Germinal center (tissue), 1 donor: ENCODE measurements around the gene GRIP2.

ENCODE experiments used
- DNase-seq: peaks from one replicate; pipeline ENCODE4 v3.0.0; 2012; ENCODE audit warnings: mixed read lengths, low spot score

GRIP2 gene

GRCh38 chr3:14483286-14483685 is 56.9 kb downstream of the GRIP2 start:
- DNase-seq, result no peak

GRCh38 chr3:14482271-14482721 is 57.8 kb downstream of the GRIP2 start:
- DNase-seq, result no peak

GRCh38 chr3:14481646-14482036 is 58.5 kb downstream of the GRIP2 start:
- no peak for DNase-seq

GRCh38 chr3:14481018-14481645 is 59.0 kb downstream of the GRIP2 start:
- DNase-seq, result no peak

GRCh38 chr3:14480207-14481017 is 59.7 kb downstream of the GRIP2 start:
- no peak for DNase-seq

GRCh38 chr3:14479591-14479990 is 60.6 kb downstream of the GRIP2 start:
- DNase-seq, result no peak

GRCh38 chr3:14478956-14479550 is 61.1 kb downstream of the GRIP2 start:
- DNase-seq, result no peak

- no peak for DNase-seq
These were observed 62.7 kb downstream of the GRIP2 start for GRCh38 chr3:14477311-14477935.

- DNase-seq, result no peak
These were observed 63.4 kb downstream of the GRIP2 start for GRCh38 chr3:14476583-14477265.

- no peak for DNase-seq
These were observed 64.5 kb downstream of the GRIP2 start for GRCh38 chr3:14475621-14476020.

GRCh38 chr3:14474363-14475081 is 65.6 kb downstream of the GRIP2 start:
- no peak for DNase-seq

GRCh38 chr3:14473411-14473891 is 66.7 kb downstream of the GRIP2 start:
- no peak for DNase-seq

GRCh38 chr3:14472471-14473351 is 67.4 kb downstream of the GRIP2 start:
- DNase-seq, result no peak

GRCh38 chr3:14471690-14472089 is 68.5 kb downstream of the GRIP2 start:
- DNase-seq, result no peak

- DNase-seq, result no peak
These were observed 69.1 kb downstream of the GRIP2 start for GRCh38 chr3:14471016-14471415.

- no peak for DNase-seq
These were observed 69.7 kb downstream of the GRIP2 start for GRCh38 chr3:14470461-14470860.

- no peak for DNase-seq
These were observed 71.5 kb downstream of the GRIP2 start for GRCh38 chr3:14468621-14468981.

- peak; percentile 84 for DNase-seq
These were observed 72.1 kb downstream of the GRIP2 start for GRCh38 chr3:14467814-14468620.

GRCh38 chr3:14466179-14466903 is 73.8 kb downstream of the GRIP2 start:
- no peak for DNase-seq
